ENCODE data around the gene BICC1. TPM values are rescaled to one million over a fixed set of nuclear protein-coding genes. Genes with fewer than 3 reads are reported as not detected.

The BICC1 gene
- total RNA-seq, 1 donor from 2014 or later = 15.2 TPM

- Mint-ChIP-seq H3K27ac (no peak overlapping the region), H3K4me1 (ENCODE audit: unreplicated experiment) (no peaks in the 10 kb centered on the region), H3K27me3 (no peaks in the 10 kb centered on the region), H3K9me3 (peaks cover 5% of the 10 kb centered on the region), H3K4me3 (no peak overlapping the region), H3K36me3 (peaks cover 11% of the 10 kb centered on the region)
- no peak for DNase-seq (ENCODE audit: extremely low spot score, unreplicated experiment)
- no peak for TF ChIP-seq CTCF (conservative IDR thresholded peaks at IDR 0.05)
Observed at GRCh38 chr10:58675321-58675720, 162.6 kb downstream of the BICC1 start.

GRCh38 chr10:58691528-58691927 lies 178.9 kb downstream of the BICC1 start:
- H3K4me3 Mint-ChIP-seq = no peak overlapping the region
- H3K4me1 Mint-ChIP-seq (ENCODE audit: unreplicated experiment) = peaks cover 7% of the 10 kb centered on the region
- no peak for TF ChIP-seq CTCF (conservative IDR thresholded peaks at IDR 0.05)

GRCh38 chr10:58693919-58694318 lies 181.2 kb downstream of the BICC1 start:
- H3K4me1 Mint-ChIP-seq (ENCODE audit: unreplicated experiment) = peaks cover 23% of the 10 kb centered on the region
- no peak for TF ChIP-seq CTCF (conservative IDR thresholded peaks at IDR 0.05)
- H3K9me3 Mint-ChIP-seq = peaks cover 5% of the 10 kb centered on the region
- H3K27me3 Mint-ChIP-seq = no peaks in the 10 kb centered on the region
- H3K27ac Mint-ChIP-seq = no peak overlapping the region
- H3K36me3 Mint-ChIP-seq = peaks cover 9% of the 10 kb centered on the region
- no peak for DNase-seq (ENCODE audit: extremely low spot score, unreplicated experiment)
- no peak overlapping the region for H3K4me3 Mint-ChIP-seq

More at GRCh38 chr10:58691528-58691927, 178.9 kb downstream of the BICC1 start:
- H3K9me3 Mint-ChIP-seq = peaks cover 9% of the 10 kb centered on the region
- DNase-seq (ENCODE audit: extremely low spot score, unreplicated experiment) = no peak
- H3K36me3 Mint-ChIP-seq = peaks cover 13% of the 10 kb centered on the region
- no peak overlapping the region for H3K27ac Mint-ChIP-seq
- H3K27me3 Mint-ChIP-seq = no peaks in the 10 kb centered on the region

- H3K36me3 Mint-ChIP-seq = peaks cover 6% of the 10 kb centered on the region
- TF ChIP-seq CTCF (conservative IDR thresholded peaks at IDR 0.05) = no peak
- no peaks in the 10 kb centered on the region for H3K27me3 Mint-ChIP-seq
- H3K4me3 Mint-ChIP-seq = no peak overlapping the region
- no peak for DNase-seq (ENCODE audit: extremely low spot score, unreplicated experiment)
- H3K4me1 Mint-ChIP-seq (ENCODE audit: unreplicated experiment) = peaks cover 30% of the 10 kb centered on the region
- no peak overlapping the region for H3K27ac Mint-ChIP-seq
- H3K9me3 Mint-ChIP-seq = peaks cover 5% of the 10 kb centered on the region
Observed at GRCh38 chr10:58695022-58695421, 182.3 kb downstream of the BICC1 start.

GRCh38 chr10:58696736-58697135 lies 184.1 kb downstream of the BICC1 start:
- peaks cover 32% of the 10 kb centered on the region for H3K4me1 Mint-ChIP-seq (ENCODE audit: unreplicated experiment)
- no peaks in the 10 kb centered on the region for H3K27me3 Mint-ChIP-seq
- H3K36me3 Mint-ChIP-seq = peaks cover 4% of the 10 kb centered on the region
- peaks cover 4% of the 10 kb centered on the region for H3K9me3 Mint-ChIP-seq
- no peak for DNase-seq (ENCODE audit: extremely low spot score, unreplicated experiment)
- no peak for TF ChIP-seq CTCF (conservative IDR thresholded peaks at IDR 0.05)
- H3K4me3 Mint-ChIP-seq = no peak overlapping the region
- H3K27ac Mint-ChIP-seq = no peak overlapping the region

GRCh38 chr10:58697691-58698090 lies 185.0 kb downstream of the BICC1 start:
- no peaks in the 10 kb centered on the region for H3K36me3 Mint-ChIP-seq
- TF ChIP-seq CTCF (conservative IDR thresholded peaks at IDR 0.05) = no peak
- no peaks in the 10 kb centered on the region for H3K27me3 Mint-ChIP-seq
- DNase-seq (ENCODE audit: extremely low spot score, unreplicated experiment) = no peak
- H3K4me3 Mint-ChIP-seq = no peak overlapping the region
- peaks cover 32% of the 10 kb centered on the region for H3K4me1 Mint-ChIP-seq (ENCODE audit: unreplicated experiment)
- no peak overlapping the region for H3K27ac Mint-ChIP-seq
- H3K9me3 Mint-ChIP-seq = no peaks in the 10 kb centered on the region

All from type B pancreatic cell (in vitro differentiated cells).